OCI-LY3 (cell line): ENCODE measurements around the gene PFN1.

Experiments
- EZH2phosphoT487 ChIP-seq: fragments of 200-600 bp; shearing (Covaris generic); IDR thresholded peaks from 2 replicates; pipeline ENCODE4 v1.6.1; 2018; ENCODE audit warnings: antibody characterized with exemption, mixed run types, low read depth
- TF ChIP-seq, protein P1 (sequence below): fragments of 200-600, 300-600 bp; sonication (generic); IDR thresholded peaks from 2 replicates; pipeline ENCODE4 v1.5.1; 2014; ENCODE audit warnings: antibody characterized with exemption, low read length, low read depth

GRCh38 chr17:4978726-4979125 lies 30.4 kb upstream of the PFN1 start:
- TF ChIP-seq, protein P1, sequence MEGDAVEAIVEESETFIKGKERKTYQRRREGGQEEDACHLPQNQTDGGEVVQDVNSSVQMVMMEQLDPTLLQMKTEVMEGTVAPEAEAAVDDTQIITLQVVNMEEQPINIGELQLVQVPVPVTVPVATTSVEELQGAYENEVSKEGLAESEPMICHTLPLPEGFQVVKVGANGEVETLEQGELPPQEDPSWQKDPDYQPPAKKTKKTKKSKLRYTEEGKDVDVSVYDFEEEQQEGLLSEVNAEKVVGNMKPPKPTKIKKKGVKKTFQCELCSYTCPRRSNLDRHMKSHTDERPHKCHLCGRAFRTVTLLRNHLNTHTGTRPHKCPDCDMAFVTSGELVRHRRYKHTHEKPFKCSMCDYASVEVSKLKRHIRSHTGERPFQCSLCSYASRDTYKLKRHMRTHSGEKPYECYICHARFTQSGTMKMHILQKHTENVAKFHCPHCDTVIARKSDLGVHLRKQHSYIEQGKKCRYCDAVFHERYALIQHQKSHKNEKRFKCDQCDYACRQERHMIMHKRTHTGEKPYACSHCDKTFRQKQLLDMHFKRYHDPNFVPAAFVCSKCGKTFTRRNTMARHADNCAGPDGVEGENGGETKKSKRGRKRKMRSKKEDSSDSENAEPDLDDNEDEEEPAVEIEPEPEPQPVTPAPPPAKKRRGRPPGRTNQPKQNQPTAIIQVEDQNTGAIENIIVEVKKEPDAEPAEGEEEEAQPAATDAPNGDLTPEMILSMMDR = no peak
- TF ChIP-seq EZH2phosphoT487 = no peak
